C4-2B (cell line): ENCODE results near the gene HBP1.

Experiments used
- H3K27ac ChIP-seq: fragments of 450-650 bp; 2 replicates; pipeline ENCODE4 v1.5.1; 2017
- ZFX ChIP-seq: fragments of 450-650 bp; IDR thresholded peaks from 2 replicates; pipeline ENCODE4 v1.6.1; 2017
- TF ChIP-seq, protein P1 (sequence below): fragments of 450-650 bp; conservative IDR thresholded peaks from 2 replicates; pipeline ENCODE4 v1.5.1; 2017; ENCODE audit warnings: mild to moderate bottlenecking

The HBP1 gene

DNA sequence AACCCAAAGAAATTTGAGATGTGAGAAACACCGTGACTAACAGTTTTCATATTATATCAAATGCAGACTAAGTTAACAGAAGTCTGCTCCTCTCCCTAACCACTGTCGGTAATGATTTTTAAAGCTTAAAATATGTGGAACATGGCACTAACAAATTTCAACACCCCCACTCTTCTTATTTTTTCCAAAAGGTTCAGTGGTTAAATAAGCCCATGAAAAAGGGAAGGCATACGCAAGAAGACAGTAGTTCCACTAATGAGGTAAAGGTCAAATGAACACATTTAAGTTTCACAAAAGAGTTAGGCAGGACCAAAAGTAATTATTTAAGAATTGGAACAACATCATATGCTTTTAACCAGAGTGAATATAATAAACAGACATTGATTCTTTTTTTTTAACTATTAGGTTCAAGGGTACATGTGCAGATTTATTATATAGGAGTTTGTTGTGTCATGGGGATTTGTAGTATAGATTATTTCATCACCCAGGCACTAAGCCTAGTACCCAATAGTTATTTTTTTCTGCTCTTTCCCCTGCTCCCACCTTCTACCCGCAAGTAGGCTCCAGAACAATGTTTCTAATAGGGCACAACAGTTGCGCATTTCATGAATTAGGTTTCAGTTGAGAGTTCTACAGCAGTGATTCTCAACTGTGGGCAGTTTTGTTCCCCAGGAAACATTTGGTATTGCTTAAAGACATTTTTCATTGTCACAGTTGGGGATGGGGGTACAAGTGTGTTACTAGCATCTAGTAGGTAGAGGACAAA lies 79.9 kb downstream of the HBP1 start:
- no peak overlapping the region for H3K27ac ChIP-seq
- TF ChIP-seq, protein P1, sequence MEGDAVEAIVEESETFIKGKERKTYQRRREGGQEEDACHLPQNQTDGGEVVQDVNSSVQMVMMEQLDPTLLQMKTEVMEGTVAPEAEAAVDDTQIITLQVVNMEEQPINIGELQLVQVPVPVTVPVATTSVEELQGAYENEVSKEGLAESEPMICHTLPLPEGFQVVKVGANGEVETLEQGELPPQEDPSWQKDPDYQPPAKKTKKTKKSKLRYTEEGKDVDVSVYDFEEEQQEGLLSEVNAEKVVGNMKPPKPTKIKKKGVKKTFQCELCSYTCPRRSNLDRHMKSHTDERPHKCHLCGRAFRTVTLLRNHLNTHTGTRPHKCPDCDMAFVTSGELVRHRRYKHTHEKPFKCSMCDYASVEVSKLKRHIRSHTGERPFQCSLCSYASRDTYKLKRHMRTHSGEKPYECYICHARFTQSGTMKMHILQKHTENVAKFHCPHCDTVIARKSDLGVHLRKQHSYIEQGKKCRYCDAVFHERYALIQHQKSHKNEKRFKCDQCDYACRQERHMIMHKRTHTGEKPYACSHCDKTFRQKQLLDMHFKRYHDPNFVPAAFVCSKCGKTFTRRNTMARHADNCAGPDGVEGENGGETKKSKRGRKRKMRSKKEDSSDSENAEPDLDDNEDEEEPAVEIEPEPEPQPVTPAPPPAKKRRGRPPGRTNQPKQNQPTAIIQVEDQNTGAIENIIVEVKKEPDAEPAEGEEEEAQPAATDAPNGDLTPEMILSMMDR = no peak
- no peak for TF ChIP-seq ZFX

DNA sequence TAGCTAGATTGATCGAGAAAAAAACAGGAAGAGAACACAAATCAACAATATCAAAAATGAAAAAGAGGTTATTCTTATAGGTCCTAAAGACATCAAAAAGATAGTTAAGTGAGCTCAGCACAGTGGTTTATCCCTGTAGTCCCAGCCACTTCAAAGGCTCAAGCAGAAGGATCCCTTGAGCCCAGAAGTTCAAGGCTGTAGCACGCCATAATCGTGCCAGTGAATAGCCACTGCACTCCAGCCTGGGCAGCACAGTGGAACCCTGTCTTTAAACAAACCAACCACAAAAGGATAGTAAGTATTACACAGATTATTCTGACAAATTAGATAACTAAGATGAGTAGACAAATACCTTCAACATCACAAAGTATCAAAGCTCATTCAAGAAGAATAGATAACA lies 83.2 kb downstream of the HBP1 start:
- no peak overlapping the region for H3K27ac ChIP-seq
- TF ChIP-seq ZFX = no peak
- TF ChIP-seq, protein P1 = no peak
